HepG2 (cell line): ENCODE measurements around the gene UBAP1L. TPM values are rescaled to one million over a fixed set of nuclear protein-coding genes. Genes with fewer than 3 reads are reported as not detected.

Experiments used
- AKAP8 ChIP-seq: sonication (generic); formaldehyde crosslinking; IDR thresholded peaks from 2 replicates; pipeline ENCODE4 v1.5.1; 2020; ENCODE audit warnings: mild to moderate bottlenecking, missing genetic modification reagents
- CEBPB ChIP-seq: IDR thresholded peaks from 2 replicates; pipeline ENCODE4 v1.6.1; 2011; ENCODE audit warnings: low read depth, low read length, improper control_type of control experiment, borderline replicate concordance
- DZIP1 ChIP-seq: sonication (generic); formaldehyde crosslinking; IDR thresholded peaks from 2 replicates; pipeline ENCODE4 v1.5.0; 2020; ENCODE audit warnings: mild to moderate bottlenecking, missing genetic modification reagents
- HDAC2 ChIP-seq: sonication (generic); formaldehyde crosslinking; IDR thresholded peaks from 2 replicates; pipeline ENCODE4 v1.4.0; 2020; ENCODE audit warnings: missing genetic modification reagents
- NFE2L2 ChIP-seq: fragments of 150-350 bp; IDR thresholded peaks from 2 replicates; pipeline ENCODE4 v1.6.1; 2014; ENCODE audit warnings: low read length
- NR2C2 ChIP-seq: sonication (generic); formaldehyde crosslinking; IDR thresholded peaks from 2 replicates; pipeline ENCODE4 v1.4.0; 2020; ENCODE audit warnings: missing genetic modification reagents, mild to moderate bottlenecking, moderate library complexity, borderline replicate concordance
- U2AF2 ChIP-seq: fragments of 200-400 bp; formaldehyde crosslinking; IDR thresholded peaks from 2 replicates; pipeline ENCODE4 v1.6.1; 2017; ENCODE audit warnings: low read depth, mild to moderate bottlenecking, low read length
- ZHX1 ChIP-seq: sonication (generic); formaldehyde crosslinking; IDR thresholded peaks from 2 replicates; pipeline ENCODE4 v1.8.1; 2022; ENCODE audit warnings: low read depth, mild to moderate bottlenecking, missing genetic modification reagents
- ZNF225 ChIP-seq: sonication (generic); formaldehyde crosslinking; IDR thresholded peaks from 2 replicates; pipeline ENCODE4 v1.4.0; 2020; ENCODE audit warnings: mild to moderate bottlenecking, missing genetic modification reagents
- ZNF251 ChIP-seq: sonication (generic); formaldehyde crosslinking; IDR thresholded peaks from 2 replicates; pipeline ENCODE4 v1.9.0; 2021; ENCODE audit warnings: mild to moderate bottlenecking, missing genetic modification reagents
- ZNF335 ChIP-seq: sonication (generic); formaldehyde crosslinking; IDR thresholded peaks from 2 replicates; pipeline ENCODE4 v1.4.0; 2020; ENCODE audit warnings: missing genetic modification reagents
- ZNF432 ChIP-seq: sonication (generic); formaldehyde crosslinking; IDR thresholded peaks from 2 replicates; pipeline ENCODE4 v1.5.0; 2020; ENCODE audit warnings: missing genetic modification reagents, mild to moderate bottlenecking, borderline replicate concordance
- ZNF639 ChIP-seq: conservative IDR thresholded peaks from 2 replicates; pipeline ENCODE4 v1.6.1; 2018; ENCODE audit warnings: missing genetic modification reagents
- ZNF782 ChIP-seq: sonication (generic); formaldehyde crosslinking; IDR thresholded peaks from 2 replicates; pipeline ENCODE4 v1.4.0; 2020; ENCODE audit warnings: missing genetic modification reagents, mild to moderate bottlenecking, borderline replicate concordance
- ZSCAN20 ChIP-seq: sonication (generic); formaldehyde crosslinking; IDR thresholded peaks from 2 replicates; pipeline ENCODE4 v1.4.0; 2020; ENCODE audit warnings: missing genetic modification reagents, mild to moderate bottlenecking, borderline replicate concordance
- polyA plus RNA-seq, 8 experiments: library from polyadenylated mRNA; depleted of rRNA in 3 of 8; stranded (reverse) in 7 of 8; unstranded in 1 of 8; fragments of >200 nt; fragmentation: Illumina TruSeq in 4 of 8; extraction: Trizol in 4 of 8; gene quantifications; 2 replicates each; pipeline versions ENCODE4 v1.2.1 to v1.2.3, GENCODE V29; 2011 to 2016; ENCODE audit warnings: low read depth in 4 of 8, missing spikeins in 1 of 8, mixed read lengths in 1 of 8; ENCODE audit not compliant: insufficient read depth in 1 of 8
- total RNA-seq, 5 experiments: library from RNA; depleted of rRNA; stranded (reverse); fragments of >200 nt; fragmentation: Illumina TruSeq; extraction: Trizol; gene quantifications; 2 replicates each; pipeline ENCODE4 v1.2.3, GENCODE V29; 2016; ENCODE audit warnings: low read depth in 1 of 5
- TF ChIP-seq, protein P1 (sequence below): sonication (generic); formaldehyde crosslinking; IDR thresholded peaks from 2 replicates; pipeline ENCODE4 v1.5.0; 2020; ENCODE audit warnings: mild to moderate bottlenecking, missing genetic modification reagents
- TF ChIP-seq, protein P2 (sequence below): IDR thresholded peaks from 2 replicates; pipeline ENCODE4 v1.6.1; 2016; ENCODE audit warnings: mild to moderate bottlenecking, missing biosample characterization, missing genetic modification reagents

Gene UBAP1L
- total and polyA plus RNA-seq, 2 of the 13 experiments (the other 11 are each of a cell fraction or from before 2014, with no cell fraction given) = 0.86 to 1.4 TPM

- TF ChIP-seq ZNF639 (CRISPR knock-in tag) (0 out of 2 replicates have a peak, but pooled peaks have one; percentile 42), ZNF335 (CRISPR knock-in tag) (peak; percentile 56; the same call in 1 of the 2 replicates), NR2C2 (CRISPR knock-in tag) (peak; percentile 85), ZNF251 (CRISPR knock-in tag) (no peak), DZIP1 (CRISPR knock-in tag) (no peak), AKAP8 (CRISPR knock-in tag) (0 out of 2 replicates have a peak, but pooled peaks have one; percentile 39), ZNF782 (CRISPR knock-in tag) (no peak), NFE2L2 (no peak), ZNF225 (no peak), ZHX1 (0 out of 2 replicates have a peak, but pooled peaks have one; percentile 21), CEBPB (peak; percentile 33; the same call in 1 of the 2 replicates), U2AF2 (no peak), ZSCAN20 (no peak), ZNF432 (no peak), HDAC2 (CRISPR knock-in tag) (peak; percentile 87)
- TF ChIP-seq, protein P1, sequence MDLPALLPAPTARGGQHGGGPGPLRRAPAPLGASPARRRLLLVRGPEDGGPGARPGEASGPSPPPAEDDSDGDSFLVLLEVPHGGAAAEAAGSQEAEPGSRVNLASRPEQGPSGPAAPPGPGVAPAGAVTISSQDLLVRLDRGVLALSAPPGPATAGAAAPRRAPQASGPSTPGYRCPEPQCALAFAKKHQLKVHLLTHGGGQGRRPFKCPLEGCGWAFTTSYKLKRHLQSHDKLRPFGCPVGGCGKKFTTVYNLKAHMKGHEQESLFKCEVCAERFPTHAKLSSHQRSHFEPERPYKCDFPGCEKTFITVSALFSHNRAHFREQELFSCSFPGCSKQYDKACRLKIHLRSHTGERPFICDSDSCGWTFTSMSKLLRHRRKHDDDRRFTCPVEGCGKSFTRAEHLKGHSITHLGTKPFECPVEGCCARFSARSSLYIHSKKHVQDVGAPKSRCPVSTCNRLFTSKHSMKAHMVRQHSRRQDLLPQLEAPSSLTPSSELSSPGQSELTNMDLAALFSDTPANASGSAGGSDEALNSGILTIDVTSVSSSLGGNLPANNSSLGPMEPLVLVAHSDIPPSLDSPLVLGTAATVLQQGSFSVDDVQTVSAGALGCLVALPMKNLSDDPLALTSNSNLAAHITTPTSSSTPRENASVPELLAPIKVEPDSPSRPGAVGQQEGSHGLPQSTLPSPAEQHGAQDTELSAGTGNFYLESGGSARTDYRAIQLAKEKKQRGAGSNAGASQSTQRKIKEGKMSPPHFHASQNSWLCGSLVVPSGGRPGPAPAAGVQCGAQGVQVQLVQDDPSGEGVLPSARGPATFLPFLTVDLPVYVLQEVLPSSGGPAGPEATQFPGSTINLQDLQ (CRISPR knock-in tag) = no peak
- TF ChIP-seq, protein P2, sequence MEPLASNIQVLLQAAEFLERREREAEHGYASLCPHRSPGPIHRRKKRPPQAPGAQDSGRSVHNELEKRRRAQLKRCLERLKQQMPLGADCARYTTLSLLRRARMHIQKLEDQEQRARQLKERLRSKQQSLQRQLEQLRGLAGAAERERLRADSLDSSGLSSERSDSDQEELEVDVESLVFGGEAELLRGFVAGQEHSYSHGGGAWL = no peak
These were observed 58.0 kb downstream of the UBAP1L start (continued) for GRCh38 chr15:65056868-65057548.
